Naive B cell (primary cell): ENCODE results near the gene STK38L. TPM values are rescaled to one million over a fixed set of nuclear protein-coding genes. Genes with fewer than 3 reads are reported as not detected.
"Not testable (repeated sequence)": the region's sequence is repeated elsewhere in the genome, so short reads cannot be mapped to it uniquely, and the experiment has no call there.

Experiments
- ATAC-seq, 2 donors: fragments of 150-1000 bp; cut with Tn5 transposase; 2 replicates each; pipeline ENCODE4 v1.10.0; 2021; ENCODE audit warnings: low read depth in 2 of 2, mild to moderate bottlenecking in 2 of 2, moderate library complexity in 2 of 2
- DNase-seq: peaks from one replicate; pipeline ENCODE4 v3.0.0; 2022
- H3K27ac Mint-ChIP-seq, 6 donors: one replicate each; pipeline ENCODE4 v1.8.0; 2020 to 2022; ENCODE audit warnings: mild to moderate bottlenecking in 6 of 6, mixed read lengths in 6 of 6, moderate library complexity in 5 of 6, inconsistent platforms in 2 of 6
- H3K27me3 Mint-ChIP-seq, 3 donors: one replicate each; pipeline ENCODE4 v1.8.0; 2021 to 2022; ENCODE audit warnings: mixed read lengths in 3 of 3, mild to moderate bottlenecking in 1 of 3
- H3K36me3 Mint-ChIP-seq, 2 donors: one replicate each; pipeline ENCODE4 v1.8.0; 2020 to 2022; ENCODE audit warnings: mixed read lengths in 2 of 2, inconsistent platforms in 1 of 2, mild to moderate bottlenecking in 1 of 2
- H3K4me1 Mint-ChIP-seq, 3 donors: one replicate each; pipeline ENCODE4 v1.8.0; 2020 to 2022; ENCODE audit warnings: mixed read lengths in 3 of 3, inconsistent platforms in 1 of 3, mild to moderate bottlenecking in 1 of 3, moderate library complexity in 1 of 3
- H3K4me3 Mint-ChIP-seq, 8 donors: one replicate each; pipeline ENCODE4 v1.8.0; 2020 to 2022; ENCODE audit warnings: mild to moderate bottlenecking in 8 of 8, mixed read lengths in 8 of 8, moderate library complexity in 8 of 8, inconsistent platforms in 2 of 8
- H3K9me3 Mint-ChIP-seq, 7 donors: one replicate each; pipeline ENCODE4 v1.8.0; 2020 to 2022; ENCODE audit warnings: mixed read lengths in 7 of 7, mild to moderate bottlenecking in 5 of 7, inconsistent platforms in 2 of 7, moderate library complexity in 1 of 7
- polyA plus RNA-seq, 6 donors: library from polyadenylated mRNA; unstranded; fragments of 300-500 nt; fragmentation: Illumina TruSeq; gene quantifications; one replicate each; pipeline ENCODE4 v1.2.3, GENCODE V29; 2021; ENCODE audit warnings: low read depth in 6 of 6

Gene STK38L
- polyA plus RNA-seq, 6 donors from 2014 or later, result 5.0 to 10.4 (median 8.2) TPM

GRCh38 chr12:27213830-27214787, 30.0 kb upstream of the STK38L start:
- Mint-ChIP-seq H3K4me1 (peaks cover 0 to 4% (median 0%) of the 10 kb centered on the region in 3 donors), H3K27ac (no peak overlapping the region), H3K4me3 (no peak overlapping the region), H3K36me3 (peaks cover 0 to 7% of the 10 kb centered on the region in 2 donors), H3K9me3 (peaks cover 0 to 10% (median 6%) of the 10 kb centered on the region in 7 donors), H3K27me3 (no peaks in the 10 kb centered on the region)
- DNase-seq, result no peak
- ATAC-seq, result no peak

GRCh38 chr12:27217590-27217989, 26.5 kb upstream of the STK38L start:
- no peaks in the 10 kb centered on the region for H3K27me3 Mint-ChIP-seq
- H3K27ac Mint-ChIP-seq, result no peak overlapping the region
- H3K36me3 Mint-ChIP-seq, result no peaks in the 10 kb centered on the region
- peaks cover 21 to 38% (median 29%) of the 10 kb centered on the region in 3 donors for H3K4me1 Mint-ChIP-seq
- ATAC-seq, result no peak
- no peaks in the 10 kb centered on the region for H3K9me3 Mint-ChIP-seq
- DNase-seq, result no peak
- H3K4me3 Mint-ChIP-seq, result no peak overlapping the region

- H3K27me3 Mint-ChIP-seq, result no peaks in the 10 kb centered on the region
- ATAC-seq (no peak), DNase-seq (no peak)
- peak overlapping the region in 1 of 8 donors; percentile 54 for H3K4me3 Mint-ChIP-seq
- no peaks in the 10 kb centered on the region for H3K9me3 Mint-ChIP-seq
- H3K36me3 Mint-ChIP-seq, result no peaks in the 10 kb centered on the region
- peak overlapping the region in 5 of 6 donors; percentile 1 to 87 (median 59) for H3K27ac Mint-ChIP-seq
- H3K4me1 Mint-ChIP-seq, result peaks cover 21 to 41% (median 29%) of the 10 kb centered on the region in 3 donors
Measured at GRCh38 chr12:27219693-27220054, 24.4 kb upstream of the STK38L start.

- Mint-ChIP-seq H3K27ac (peak overlapping the region; percentile 1 to 91 (median 62)), H3K36me3 (no peaks in the 10 kb centered on the region), H3K27me3 (no peaks in the 10 kb centered on the region), H3K4me3 (peak overlapping the region in 6 of 8 donors; percentile 7 to 88 (median 72)), H3K4me1 (peaks cover 21 to 41% (median 29%) of the 10 kb centered on the region in 3 donors), H3K9me3 (no peaks in the 10 kb centered on the region)
- ATAC-seq (peak; percentile 83 to 85), DNase-seq (peak; percentile 18)
Measured at GRCh38 chr12:27220055-27220987, 23.8 kb upstream of the STK38L start.

- Mint-ChIP-seq H3K27me3 (no peaks in the 10 kb centered on the region), H3K4me3 (peak overlapping the region in 7 of 8 donors; percentile 7 to 88 (median 74)), H3K36me3 (no peaks in the 10 kb centered on the region), H3K4me1 (peaks cover 21 to 41% (median 29%) of the 10 kb centered on the region in 3 donors), H3K9me3 (no peaks in the 10 kb centered on the region), H3K27ac (peak overlapping the region in 4 of 6 donors; percentile 58 to 87 (median 68))
- DNase-seq, result no peak
- ATAC-seq, result no peak
Measured at GRCh38 chr12:27220988-27221345, 23.1 kb upstream of the STK38L start.

- Mint-ChIP-seq H3K4me1 (peaks cover 21 to 41% (median 29%) of the 10 kb centered on the region in 3 donors), H3K4me3 (peak overlapping the region in 7 of 8 donors; percentile 23 to 88 (median 74)), H3K9me3 (no peaks in the 10 kb centered on the region), H3K27ac (peak overlapping the region in 5 of 6 donors; percentile 24 to 85 (median 61)), H3K27me3 (no peaks in the 10 kb centered on the region), H3K36me3 (no peaks in the 10 kb centered on the region)
- ATAC-seq (peak; percentile 22 to 24), DNase-seq (no peak)
Measured at GRCh38 chr12:27221625-27222387, 22.3 kb upstream of the STK38L start.

- Mint-ChIP-seq H3K27me3 (no peaks in the 10 kb centered on the region), H3K27ac (peak overlapping the region in 1 of 6 donors; percentile 1), H3K9me3 (no peaks in the 10 kb centered on the region), H3K4me3 (no peak overlapping the region), H3K36me3 (no peaks in the 10 kb centered on the region), H3K4me1 (peaks cover 4 to 14% (median 7%) of the 10 kb centered on the region in 3 donors)
- DNase-seq, result no peak
- ATAC-seq, result no peak
Measured at GRCh38 chr12:27226407-27226929, 17.6 kb upstream of the STK38L start.

GRCh38 chr12:27229367-27229766, 14.7 kb upstream of the STK38L start:
- Mint-ChIP-seq H3K4me3 (no peak overlapping the region), H3K9me3 (peaks cover 0 to 5% (median 2%) of the 10 kb centered on the region in 7 donors), H3K27me3 (no peaks in the 10 kb centered on the region), H3K36me3 (peaks cover 0 to 7% of the 10 kb centered on the region in 2 donors), H3K27ac (no peak overlapping the region), H3K4me1 (no peaks in the 10 kb centered on the region)
- ATAC-seq (no peak), DNase-seq (no peak)

GRCh38 chr12:27231374-27231773, 12.7 kb upstream of the STK38L start:
- DNase-seq, H3K27me3 Mint-ChIP-seq, H3K4me3 Mint-ChIP-seq, H3K36me3 Mint-ChIP-seq, ATAC-seq, H3K9me3 Mint-ChIP-seq, H3K4me1 Mint-ChIP-seq: not testable (repeated sequence)
- peak overlapping the region in 1 of 6 donors; percentile 10 for H3K27ac Mint-ChIP-seq

GRCh38 chr12:27233814-27234213, 10.3 kb upstream of the STK38L start:
- Mint-ChIP-seq H3K27ac (no peak overlapping the region), H3K9me3 (peaks cover 0 to 5% (median 2%) of the 10 kb centered on the region in 7 donors), H3K36me3 (peaks cover 0 to 7% of the 10 kb centered on the region in 2 donors), H3K27me3 (no peaks in the 10 kb centered on the region), H3K4me1 (peaks cover 6 to 13% (median 12%) of the 10 kb centered on the region in 3 donors), H3K4me3 (no peak overlapping the region)
- ATAC-seq (no peak), DNase-seq (no peak)

- H3K4me1 Mint-ChIP-seq, result peaks cover 10 to 24% (median 24%) of the 10 kb centered on the region in 3 donors
- DNase-seq, result no peak
- peaks cover 0 to 5% (median 2%) of the 10 kb centered on the region in 7 donors for H3K9me3 Mint-ChIP-seq
- no peaks in the 10 kb centered on the region for H3K27me3 Mint-ChIP-seq
- no peak for ATAC-seq
- no peak overlapping the region for H3K4me3 Mint-ChIP-seq
- peaks cover 0 to 7% of the 10 kb centered on the region in 2 donors for H3K36me3 Mint-ChIP-seq
- peak overlapping the region in 2 of 6 donors; percentile 23 to 33 for H3K27ac Mint-ChIP-seq
Measured at GRCh38 chr12:27236498-27236897, 7.6 kb upstream of the STK38L start.
